ENCODE measurements around the gene CBARP. TPM values are rescaled to one million over a fixed set of nuclear protein-coding genes. Genes with fewer than 3 reads are reported as not detected.

The CBARP gene
- total RNA-seq, 1 experiment from 2014 or later, result 23.8 TPM

DNA sequence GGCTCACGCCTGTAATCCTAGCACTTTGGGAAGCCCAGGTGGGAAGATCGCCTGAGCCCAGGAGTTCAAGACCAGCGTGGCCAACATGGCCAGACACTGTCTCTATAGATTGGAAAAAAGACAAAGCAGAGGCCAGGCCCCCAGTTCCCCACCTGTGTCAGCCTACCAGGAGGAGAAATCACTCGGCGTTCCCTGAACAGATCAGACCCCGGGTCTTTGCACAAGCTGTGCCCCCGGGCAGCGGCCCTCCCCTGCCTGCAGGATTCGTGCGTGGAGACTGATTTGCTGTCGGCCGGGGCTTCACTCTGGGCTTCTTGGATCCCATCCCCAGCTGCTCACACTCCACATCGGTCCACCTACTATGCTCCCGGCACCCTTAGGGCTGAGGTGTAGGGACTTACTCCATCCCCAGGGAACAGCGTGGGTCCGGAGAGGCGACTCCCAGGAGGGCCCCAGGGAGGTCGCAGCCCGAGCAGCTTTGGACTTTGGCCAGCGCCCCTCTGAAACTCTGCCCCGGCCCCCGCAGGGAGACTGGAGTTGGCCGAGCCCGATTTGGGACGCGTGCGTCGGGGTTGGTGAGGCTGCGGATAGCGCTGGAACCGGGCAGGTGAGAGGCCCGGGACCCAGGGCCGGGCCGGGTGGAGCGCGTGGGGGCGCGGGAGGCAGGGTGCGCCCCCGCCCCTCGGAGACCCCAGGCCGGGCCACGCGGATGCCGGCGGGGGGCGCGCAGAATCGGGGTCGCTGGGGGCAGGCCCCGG, 47.4 kb upstream of the CBARP start:
- Histone ChIP-seq H3K9ac (ENCODE audit: low read length) (no peak overlapping the region), H3K9me3 (ENCODE audit: control insufficient read depth in 1 of 2, insufficient read depth in 1 of 2, low read depth in 1 of 2, low read length in 2 of 2) (no peaks in the 10 kb centered on the region), H3K4me1 (ENCODE audit: control insufficient read depth in 1 of 2, insufficient read depth in 2 of 2, low read length in 2 of 2) (peaks cover 5 to 17% of the 10 kb centered on the region in 2 experiments; a peak in 2 of 4 replicates), H3K27me3 (ENCODE audit: insufficient read depth, low read length) (no peaks in the 10 kb centered on the region), H4K20me1 (ENCODE audit: insufficient read depth) (no peaks in the 10 kb centered on the region), H2AFZ (ENCODE audit: low read depth, low read length, poor library complexity, severe bottlenecking) (no peak overlapping the region), H3K27ac (ENCODE audit: low read depth, low read length) (no peak overlapping the region), H3K79me2 (ENCODE audit: insufficient read depth, low read length) (no peaks in the 10 kb centered on the region), H3K4me3 (replicated peaks in 1 of 2; ENCODE audit: low read depth in 1 of 2, low read length in 2 of 2) (no peak overlapping the region), H3K36me3 (ENCODE audit: control insufficient read depth in 1 of 2, insufficient read depth in 2 of 2, low read length in 2 of 2) (no peaks in the 10 kb centered on the region), H3K4me2 (ENCODE audit: low read length) (no peak overlapping the region), H3K9me2 (ENCODE audit: insufficient read depth) (no peaks in the 10 kb centered on the region)
- ChIA-PET CTCF (no interaction called here), POLR2A (interaction anchor here (1.5 kb wide), 1 partner anchor 16 kb away, joined by 7 read pairs; the partner anchor contains the start of gene CIRBP), RAD21 (ENCODE audit: low non-redundant PET in 1 of 2, low total read pairs in 2 of 2, uncharacterized antibody in 2 of 2, unreplicated experiment in 2 of 2) (no interaction called here)
- ATAC-seq, result peak; percentile 23
- TF ChIP-seq SIN3A (IDR thresholded peaks at IDR 0.05; ENCODE audit: low read depth) (no peak), FOSL1 (IDR thresholded peaks at IDR 0.05; ENCODE audit: low read depth) (no peak), EZH2phosphoT487 (IDR thresholded peaks at IDR 0.05; ENCODE audit: borderline replicate concordance) (no peak), CEBPB (IDR thresholded peaks at IDR 0.05; ENCODE audit: low read depth) (no peak), TCF7L2 (IDR thresholded peaks at IDR 0.05; ENCODE audit: borderline replicate concordance, extremely low read depth, insufficient read depth, insufficient read length) (no peak), POLR2A (IDR thresholded peaks at IDR 0.05; ENCODE audit: borderline replicate concordance, extremely low read depth, insufficient read depth, insufficient read length) (no peak), JUND (IDR thresholded peaks at IDR 0.05) (no peak), SP1 (IDR thresholded peaks at IDR 0.05; ENCODE audit: low read depth) (no peak), RAD21 (IDR thresholded peaks at IDR 0.05; ENCODE audit: low read depth) (no peak), ZNF274 (IDR thresholded peaks at IDR 0.05; ENCODE audit: low read depth, low read length) (no peak), EGR1 (IDR thresholded peaks at IDR 0.05; ENCODE audit: low read depth) (no peak), ELF1 (IDR thresholded peaks at IDR 0.05; ENCODE audit: borderline replicate concordance, low read depth) (no peak), CBX3 (IDR thresholded peaks at IDR 0.05; ENCODE audit: low read depth) (no peak)
- TF ChIP-seq, protein P1, sequence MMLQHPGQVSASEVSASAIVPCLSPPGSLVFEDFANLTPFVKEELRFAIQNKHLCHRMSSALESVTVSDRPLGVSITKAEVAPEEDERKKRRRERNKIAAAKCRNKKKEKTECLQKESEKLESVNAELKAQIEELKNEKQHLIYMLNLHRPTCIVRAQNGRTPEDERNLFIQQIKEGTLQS (IDR thresholded peaks at IDR 0.05), result no peak
- TF ChIP-seq, protein P2, sequence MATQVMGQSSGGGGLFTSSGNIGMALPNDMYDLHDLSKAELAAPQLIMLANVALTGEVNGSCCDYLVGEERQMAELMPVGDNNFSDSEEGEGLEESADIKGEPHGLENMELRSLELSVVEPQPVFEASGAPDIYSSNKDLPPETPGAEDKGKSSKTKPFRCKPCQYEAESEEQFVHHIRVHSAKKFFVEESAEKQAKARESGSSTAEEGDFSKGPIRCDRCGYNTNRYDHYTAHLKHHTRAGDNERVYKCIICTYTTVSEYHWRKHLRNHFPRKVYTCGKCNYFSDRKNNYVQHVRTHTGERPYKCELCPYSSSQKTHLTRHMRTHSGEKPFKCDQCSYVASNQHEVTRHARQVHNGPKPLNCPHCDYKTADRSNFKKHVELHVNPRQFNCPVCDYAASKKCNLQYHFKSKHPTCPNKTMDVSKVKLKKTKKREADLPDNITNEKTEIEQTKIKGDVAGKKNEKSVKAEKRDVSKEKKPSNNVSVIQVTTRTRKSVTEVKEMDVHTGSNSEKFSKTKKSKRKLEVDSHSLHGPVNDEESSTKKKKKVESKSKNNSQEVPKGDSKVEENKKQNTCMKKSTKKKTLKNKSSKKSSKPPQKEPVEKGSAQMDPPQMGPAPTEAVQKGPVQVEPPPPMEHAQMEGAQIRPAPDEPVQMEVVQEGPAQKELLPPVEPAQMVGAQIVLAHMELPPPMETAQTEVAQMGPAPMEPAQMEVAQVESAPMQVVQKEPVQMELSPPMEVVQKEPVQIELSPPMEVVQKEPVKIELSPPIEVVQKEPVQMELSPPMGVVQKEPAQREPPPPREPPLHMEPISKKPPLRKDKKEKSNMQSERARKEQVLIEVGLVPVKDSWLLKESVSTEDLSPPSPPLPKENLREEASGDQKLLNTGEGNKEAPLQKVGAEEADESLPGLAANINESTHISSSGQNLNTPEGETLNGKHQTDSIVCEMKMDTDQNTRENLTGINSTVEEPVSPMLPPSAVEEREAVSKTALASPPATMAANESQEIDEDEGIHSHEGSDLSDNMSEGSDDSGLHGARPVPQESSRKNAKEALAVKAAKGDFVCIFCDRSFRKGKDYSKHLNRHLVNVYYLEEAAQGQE (IDR thresholded peaks at IDR 0.05; ENCODE audit: low read depth), result no peak
- TF ChIP-seq, protein P3, sequence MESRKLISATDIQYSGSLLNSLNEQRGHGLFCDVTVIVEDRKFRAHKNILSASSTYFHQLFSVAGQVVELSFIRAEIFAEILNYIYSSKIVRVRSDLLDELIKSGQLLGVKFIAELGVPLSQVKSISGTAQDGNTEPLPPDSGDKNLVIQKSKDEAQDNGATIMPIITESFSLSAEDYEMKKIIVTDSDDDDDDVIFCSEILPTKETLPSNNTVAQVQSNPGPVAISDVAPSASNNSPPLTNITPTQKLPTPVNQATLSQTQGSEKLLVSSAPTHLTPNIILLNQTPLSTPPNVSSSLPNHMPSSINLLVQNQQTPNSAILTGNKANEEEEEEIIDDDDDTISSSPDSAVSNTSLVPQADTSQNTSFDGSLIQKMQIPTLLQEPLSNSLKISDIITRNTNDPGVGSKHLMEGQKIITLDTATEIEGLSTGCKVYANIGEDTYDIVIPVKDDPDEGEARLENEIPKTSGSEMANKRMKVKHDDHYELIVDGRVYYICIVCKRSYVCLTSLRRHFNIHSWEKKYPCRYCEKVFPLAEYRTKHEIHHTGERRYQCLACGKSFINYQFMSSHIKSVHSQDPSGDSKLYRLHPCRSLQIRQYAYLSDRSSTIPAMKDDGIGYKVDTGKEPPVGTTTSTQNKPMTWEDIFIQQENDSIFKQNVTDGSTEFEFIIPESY (IDR thresholded peaks at IDR 0.05; ENCODE audit: extremely low read depth, insufficient replicate concordance, low read length), result no peak
- TF ChIP-seq, protein P4, sequence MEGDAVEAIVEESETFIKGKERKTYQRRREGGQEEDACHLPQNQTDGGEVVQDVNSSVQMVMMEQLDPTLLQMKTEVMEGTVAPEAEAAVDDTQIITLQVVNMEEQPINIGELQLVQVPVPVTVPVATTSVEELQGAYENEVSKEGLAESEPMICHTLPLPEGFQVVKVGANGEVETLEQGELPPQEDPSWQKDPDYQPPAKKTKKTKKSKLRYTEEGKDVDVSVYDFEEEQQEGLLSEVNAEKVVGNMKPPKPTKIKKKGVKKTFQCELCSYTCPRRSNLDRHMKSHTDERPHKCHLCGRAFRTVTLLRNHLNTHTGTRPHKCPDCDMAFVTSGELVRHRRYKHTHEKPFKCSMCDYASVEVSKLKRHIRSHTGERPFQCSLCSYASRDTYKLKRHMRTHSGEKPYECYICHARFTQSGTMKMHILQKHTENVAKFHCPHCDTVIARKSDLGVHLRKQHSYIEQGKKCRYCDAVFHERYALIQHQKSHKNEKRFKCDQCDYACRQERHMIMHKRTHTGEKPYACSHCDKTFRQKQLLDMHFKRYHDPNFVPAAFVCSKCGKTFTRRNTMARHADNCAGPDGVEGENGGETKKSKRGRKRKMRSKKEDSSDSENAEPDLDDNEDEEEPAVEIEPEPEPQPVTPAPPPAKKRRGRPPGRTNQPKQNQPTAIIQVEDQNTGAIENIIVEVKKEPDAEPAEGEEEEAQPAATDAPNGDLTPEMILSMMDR (IDR thresholded peaks at IDR 0.05 in 2 of 3, conservative IDR thresholded peaks at IDR 0.05 in 1 of 3; ENCODE audit: borderline replicate concordance in 1 of 3, insufficient read depth in 1 of 3, low read depth in 2 of 3, low read length in 2 of 3), result no peak
- no peak for DNase-seq (ENCODE audit: low read depth, low spot score)
- intact Hi-C loops (cut with micrococcal nuclease), result no loop called here
- BruUV-seq (replicated peaks), result no TSS peak
